Umbilical cord (tissue), 2 donors: ENCODE measurements around the gene L1CAM. TPM values are rescaled to one million over a fixed set of nuclear protein-coding genes. Genes with fewer than 3 reads are reported as not detected.

Source experiments
- DNase-seq: peaks from one replicate; pipeline ENCODE4 v3.0.0-alpha.2; 2015; ENCODE audit warnings: low spot score
- total RNA-seq: library from RNA; depleted of rRNA; stranded (reverse); fragments of >200 nt; gene quantifications from one replicate; pipeline ENCODE4 v1.2.3, GENCODE V29; 2014; ENCODE audit warnings: low replicate concordance; ENCODE audit not compliant: insufficient read depth

Gene L1CAM
- total RNA-seq, 1 donor from 2014 or later = 18.8 TPM

- no peak for DNase-seq
Observed at GRCh38 chrX:153925387-153925738, 39.4 kb upstream of the L1CAM start.

DNA sequence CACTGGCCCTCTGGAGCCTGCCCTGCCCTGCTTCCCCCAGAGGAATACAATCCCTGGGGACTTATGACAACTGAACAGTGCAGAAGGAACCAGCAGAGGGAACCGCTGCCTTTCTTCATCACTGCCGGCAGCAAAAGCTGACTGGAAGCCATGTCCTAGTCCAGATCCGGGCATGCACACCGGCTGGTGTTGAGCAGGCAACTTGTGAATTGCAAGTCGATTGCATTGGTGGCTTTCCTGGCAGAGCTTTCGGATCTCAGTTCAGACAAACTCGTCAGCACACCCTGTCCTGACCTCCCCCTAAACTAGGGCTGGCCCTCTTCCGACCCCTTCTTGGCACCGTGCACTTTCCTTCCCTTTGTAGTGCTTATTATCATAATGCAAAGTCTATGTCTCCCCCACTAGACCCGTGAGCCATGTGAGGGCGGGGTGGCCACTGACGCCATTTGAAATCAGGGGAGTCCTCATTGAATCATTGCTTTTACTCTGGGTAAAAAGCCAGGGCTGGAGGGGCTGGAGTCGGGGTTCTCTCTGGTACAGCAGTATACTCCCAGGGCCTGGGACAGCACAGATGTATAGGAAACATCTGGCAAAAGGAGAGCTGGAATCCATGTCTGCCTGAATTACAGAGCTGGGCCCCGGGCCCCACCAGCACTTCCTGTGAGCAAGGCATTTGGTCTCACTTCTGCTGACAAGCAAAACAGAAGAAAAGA, 38.3 kb upstream of the L1CAM start:
- DNase-seq = peak; percentile 42

DNA sequence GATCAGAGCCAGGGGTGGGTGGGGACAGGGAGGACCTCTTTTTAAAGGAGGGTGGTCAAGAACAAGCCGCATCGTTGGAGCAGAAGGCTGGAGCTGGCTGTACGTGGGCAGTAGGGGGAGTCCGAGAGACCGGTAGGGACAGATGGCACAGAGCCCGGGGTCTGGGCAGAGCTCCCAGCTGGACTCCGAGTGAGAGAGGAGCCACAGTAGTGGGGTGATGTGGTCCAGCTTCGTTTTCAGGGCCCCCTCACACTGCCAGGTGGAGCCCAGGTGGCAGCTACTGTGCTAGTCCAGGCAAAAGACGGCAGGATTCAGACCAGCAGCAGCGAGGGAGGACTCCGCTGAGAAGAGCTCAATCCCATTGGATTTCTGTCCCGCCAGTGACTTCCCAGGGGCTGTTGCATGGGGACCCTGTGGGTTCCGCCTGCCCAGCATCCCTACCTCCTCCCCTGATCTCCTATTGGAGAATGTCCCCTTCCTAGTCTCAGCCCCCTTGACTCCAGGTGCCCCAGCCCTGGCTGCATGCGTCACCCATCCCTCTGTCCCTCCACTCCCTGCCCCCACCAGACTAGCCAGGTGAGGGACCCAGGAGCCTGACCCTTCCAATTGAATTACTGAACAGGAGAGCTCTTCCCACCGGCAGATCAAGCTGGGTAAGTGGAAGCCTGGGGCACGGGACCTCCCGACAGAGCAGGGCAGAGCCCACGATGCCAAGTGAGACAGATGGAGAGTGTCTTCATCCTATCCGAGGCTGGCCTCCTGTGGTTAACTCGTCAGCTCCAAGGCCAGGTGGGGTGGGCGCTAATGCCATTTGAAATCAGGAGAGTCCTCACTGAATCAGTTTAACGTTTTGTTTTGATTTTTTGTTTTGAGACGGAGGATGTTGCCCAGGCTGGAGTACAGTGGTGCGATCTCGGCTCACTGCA, 37.2 kb upstream of the L1CAM start:
- DNase-seq = no peak

DNA sequence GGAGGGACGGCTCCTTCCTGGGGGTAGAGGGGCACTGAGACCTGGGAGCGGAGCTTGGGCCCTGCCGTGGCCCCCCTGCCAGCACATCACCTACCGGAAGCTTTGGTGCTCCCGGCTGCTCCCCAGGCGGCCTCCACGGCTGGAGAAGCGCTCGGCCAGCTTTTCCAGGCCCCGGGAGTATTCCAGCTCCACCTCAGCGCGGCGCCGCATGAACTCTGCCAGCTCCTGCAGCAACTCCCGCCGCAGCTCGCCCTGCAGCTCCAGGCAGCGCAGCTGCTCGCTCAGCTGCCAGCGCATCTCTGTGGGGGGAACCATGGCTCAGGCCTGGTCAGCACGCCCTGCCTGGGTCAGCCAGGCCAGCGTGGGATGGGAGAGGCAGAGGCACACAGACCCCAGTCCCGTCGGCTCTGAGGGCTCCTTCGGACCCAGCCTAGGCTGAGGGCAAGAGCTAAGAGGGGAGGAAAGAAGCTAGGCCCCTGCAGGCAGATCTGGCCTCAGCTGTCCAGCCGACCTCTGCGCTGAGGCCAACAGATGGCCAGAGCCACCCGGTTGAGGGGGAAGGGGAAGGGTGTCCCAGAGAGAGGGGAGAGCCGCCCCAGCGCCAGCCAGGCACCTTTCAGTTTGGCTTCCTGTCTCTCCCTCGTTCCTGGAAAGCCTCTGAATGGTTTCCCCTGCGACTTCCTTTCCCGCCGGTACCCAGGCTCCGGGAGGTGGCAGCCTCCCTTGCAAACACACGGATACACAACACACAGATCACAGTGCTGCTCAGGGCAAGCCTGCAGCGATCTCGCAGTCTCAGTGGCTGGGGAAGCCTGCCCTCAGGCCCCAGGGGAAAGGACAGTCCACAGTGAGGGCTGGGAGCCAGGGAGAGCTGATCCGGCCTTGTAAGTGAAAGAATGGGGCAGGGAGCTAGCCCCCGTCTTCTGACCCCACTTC, 35.8 kb upstream of the L1CAM start:
- DNase-seq = no peak

DNA sequence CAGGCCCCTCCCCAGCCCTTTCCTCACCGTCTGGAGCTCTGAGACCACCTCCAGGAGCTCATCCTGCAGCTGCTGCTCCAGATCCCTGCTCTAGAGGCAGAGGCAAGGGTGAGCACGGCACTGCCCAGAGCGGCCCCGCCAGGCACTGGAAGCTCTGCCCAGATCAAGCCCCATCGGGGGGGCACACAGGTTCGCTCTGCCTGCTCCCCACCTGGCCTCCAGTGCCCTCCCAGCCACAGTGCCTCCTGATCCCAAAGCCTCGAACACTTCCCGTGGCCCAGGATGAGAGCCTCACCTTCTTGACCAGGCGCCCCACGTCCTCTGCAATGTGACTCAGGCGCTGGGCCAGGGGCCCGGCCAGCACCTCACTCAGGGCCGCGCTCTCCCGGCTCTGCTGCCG, 35.1 kb upstream of the L1CAM start:
- no peak for DNase-seq

- no peak for DNase-seq
Observed at GRCh38 chrX:153920546-153920945, 34.6 kb upstream of the L1CAM start.

- no peak for DNase-seq
Observed at GRCh38 chrX:153919281-153919680, 33.3 kb upstream of the L1CAM start.

DNA sequence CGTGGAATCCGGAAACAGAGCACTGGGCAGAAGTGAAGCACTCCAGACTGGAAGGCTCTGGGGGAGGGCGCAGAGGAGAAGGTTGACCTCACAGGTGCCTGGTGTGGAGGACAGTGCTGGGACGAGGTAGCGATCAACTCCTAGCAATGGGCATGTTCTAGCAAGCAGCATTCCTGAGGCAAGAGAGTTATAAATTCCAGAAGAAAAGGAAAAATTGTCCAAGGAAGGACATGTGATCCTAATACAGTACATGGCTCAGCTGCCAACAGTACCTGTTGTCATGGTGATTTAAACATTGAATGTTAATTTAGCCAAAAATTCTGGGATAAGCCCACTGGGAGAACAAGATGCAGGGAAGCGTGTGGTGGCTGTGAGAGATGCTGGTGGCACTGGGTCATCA, 31.9 kb upstream of the L1CAM start:
- DNase-seq = no peak

GRCh38 chrX:153913701-153914100, 27.7 kb upstream of the L1CAM start:
- no peak for DNase-seq

DNA sequence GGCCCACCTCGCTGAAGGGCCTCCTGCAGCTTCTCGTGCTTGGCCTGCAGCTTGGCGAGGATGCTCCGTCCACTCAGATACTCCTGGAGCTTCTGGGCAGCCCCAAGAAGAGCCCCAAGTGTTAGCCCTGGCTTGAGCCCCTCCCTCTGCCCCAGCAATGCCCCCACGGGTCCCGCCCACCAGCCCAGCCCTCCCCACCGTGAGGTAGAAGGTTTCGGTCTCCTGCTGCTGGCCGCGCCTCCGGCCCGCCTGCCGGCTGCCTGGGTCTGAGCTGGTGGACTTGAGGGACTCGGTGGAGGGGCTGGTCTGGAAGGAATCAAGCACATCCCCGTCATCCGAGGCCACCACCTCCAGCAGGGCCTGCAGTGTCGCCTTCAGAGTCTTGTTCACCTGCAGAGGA, 27.2 kb upstream of the L1CAM start:
- DNase-seq = no peak

GRCh38 chrX:153911798-153912197, 25.8 kb upstream of the L1CAM start:
- no peak for DNase-seq

- DNase-seq = no peak
Observed at GRCh38 chrX:153910446-153910845, 24.5 kb upstream of the L1CAM start.

DNA sequence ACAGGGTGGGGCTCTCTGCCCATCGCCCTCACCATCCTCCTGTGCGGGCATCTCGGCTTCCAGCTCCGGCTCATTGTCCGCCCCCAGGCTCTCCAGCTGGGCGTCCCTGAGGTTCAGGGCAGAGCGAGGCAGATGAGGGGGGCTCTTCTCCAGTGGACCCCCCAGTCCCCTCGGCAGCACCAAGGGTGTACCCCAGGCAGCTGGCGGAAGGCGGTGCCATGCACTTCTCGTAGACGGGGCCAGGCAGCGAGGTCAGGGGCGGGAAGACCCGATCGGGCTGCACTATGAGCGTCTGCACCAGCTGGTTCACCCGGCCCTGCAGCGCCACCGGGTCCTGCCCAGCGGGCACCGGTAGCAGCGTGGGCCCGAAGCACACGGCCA, 24.0 kb upstream of the L1CAM start:
- no peak for DNase-seq

DNA sequence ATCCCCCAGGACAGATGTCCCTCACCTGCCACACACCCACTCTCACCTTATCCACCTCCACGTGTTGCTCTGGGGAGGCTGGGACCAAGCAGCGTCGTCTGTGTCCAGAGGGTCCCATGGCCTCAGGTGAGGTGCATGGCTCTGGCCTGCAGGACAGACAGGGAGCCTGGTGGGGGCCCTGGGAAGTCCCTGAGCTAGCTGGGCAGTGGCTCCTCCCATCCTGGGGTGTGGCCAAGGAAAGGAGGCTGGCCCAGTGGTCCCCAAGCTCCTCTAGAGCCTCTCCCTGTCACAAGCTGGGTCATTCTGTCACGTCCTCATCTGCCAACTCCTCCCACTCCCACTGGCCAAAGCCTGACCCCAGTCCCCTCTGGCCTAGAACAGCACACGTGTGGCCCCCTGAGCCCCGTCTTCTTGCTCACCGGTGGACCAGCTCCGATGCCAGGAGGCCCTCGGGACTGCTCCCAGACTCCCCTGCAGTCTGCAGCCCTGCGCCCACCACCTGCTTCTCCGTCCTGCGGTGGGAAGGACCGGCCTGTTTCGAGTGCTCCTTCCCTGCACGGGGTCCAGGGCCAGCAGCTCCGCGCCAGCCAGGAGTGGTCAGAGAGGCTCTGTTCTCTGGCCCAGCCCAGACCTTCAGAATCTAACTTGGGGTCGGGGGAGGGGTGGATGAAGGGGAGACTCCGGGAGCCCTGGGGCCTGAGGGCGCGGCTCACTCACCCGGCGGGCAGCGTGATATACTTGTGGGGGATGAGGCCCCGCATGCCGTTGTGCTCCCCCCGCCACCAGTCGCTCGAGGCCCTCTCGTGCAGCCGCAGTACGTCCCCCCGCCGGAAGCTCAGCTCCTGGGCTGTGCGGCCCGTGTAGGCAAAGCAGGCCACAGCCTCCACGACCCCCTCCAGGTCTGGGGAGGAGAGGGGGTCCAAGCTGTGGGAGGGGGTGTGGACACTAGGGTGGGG, 23.3 kb upstream of the L1CAM start:
- DNase-seq = no peak

DNA sequence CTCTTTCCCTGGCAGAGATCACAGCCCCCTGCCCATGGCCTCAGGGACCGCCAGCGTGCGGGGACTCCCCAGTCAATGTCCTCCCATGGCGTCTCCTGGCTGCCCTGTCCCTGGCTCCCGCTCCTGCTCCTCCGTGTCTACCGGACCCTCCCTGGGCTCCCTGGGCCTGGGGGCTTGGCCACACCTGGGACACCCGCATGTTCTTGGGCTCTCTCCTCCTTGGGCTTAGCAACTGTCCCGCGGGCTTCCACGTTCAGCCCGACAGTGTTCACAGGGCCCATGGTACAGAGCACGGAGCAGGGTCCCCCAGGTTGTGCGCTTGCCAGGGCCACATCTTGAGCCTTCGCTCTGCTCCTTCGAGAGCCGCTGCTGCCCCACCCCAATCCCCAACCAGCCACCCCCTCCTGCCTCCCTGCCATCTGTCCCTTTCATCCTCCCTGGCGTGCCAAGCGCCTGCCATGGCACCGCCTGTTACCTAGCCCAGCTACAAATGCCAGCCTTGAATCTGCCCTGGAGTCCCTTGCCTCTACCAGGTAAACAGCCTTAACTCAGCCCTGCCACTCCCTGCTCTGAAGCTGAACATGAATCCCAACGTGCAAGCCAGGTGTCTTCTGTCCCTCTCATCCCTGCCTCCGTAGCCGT, 22.4 kb upstream of the L1CAM start:
- no peak for DNase-seq

GRCh38 chrX:153907456-153907855, 21.5 kb upstream of the L1CAM start:
- no peak for DNase-seq

DNA sequence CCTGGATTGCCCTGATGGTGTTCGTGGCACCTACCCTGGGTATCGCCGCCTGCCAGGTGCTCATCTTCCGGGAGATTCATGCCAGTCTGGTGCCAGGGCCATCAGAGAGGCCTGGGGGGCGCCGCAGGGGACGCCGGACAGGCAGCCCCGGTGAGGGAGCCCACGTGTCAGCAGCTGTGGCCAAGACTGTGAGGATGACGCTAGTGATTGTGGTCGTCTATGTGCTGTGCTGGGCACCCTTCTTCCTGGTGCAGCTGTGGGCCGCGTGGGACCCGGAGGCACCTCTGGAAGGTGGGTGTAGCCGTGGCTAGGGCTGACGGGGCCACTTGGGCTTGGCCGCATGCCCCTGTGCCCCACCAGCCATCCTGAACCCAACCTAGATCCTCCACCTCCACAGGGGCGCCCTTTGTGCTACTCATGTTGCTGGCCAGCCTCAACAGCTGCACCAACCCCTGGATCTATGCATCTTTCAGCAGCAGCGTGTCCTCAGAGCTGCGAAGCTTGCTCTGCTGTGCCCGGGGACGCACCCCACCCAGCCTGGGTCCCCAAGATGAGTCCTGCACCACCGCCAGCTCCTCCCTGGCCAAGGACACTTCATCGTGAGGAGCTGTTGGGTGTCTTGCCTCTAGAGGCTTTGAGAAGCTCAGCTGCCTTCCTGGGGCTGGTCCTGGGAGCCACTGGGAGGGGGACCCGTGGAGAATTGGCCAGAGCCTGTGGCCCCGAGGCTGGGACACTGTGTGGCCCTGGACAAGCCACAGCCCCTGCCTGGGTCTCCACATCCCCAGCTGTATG, 20.3 kb upstream of the L1CAM start:
- no peak for DNase-seq

DNA sequence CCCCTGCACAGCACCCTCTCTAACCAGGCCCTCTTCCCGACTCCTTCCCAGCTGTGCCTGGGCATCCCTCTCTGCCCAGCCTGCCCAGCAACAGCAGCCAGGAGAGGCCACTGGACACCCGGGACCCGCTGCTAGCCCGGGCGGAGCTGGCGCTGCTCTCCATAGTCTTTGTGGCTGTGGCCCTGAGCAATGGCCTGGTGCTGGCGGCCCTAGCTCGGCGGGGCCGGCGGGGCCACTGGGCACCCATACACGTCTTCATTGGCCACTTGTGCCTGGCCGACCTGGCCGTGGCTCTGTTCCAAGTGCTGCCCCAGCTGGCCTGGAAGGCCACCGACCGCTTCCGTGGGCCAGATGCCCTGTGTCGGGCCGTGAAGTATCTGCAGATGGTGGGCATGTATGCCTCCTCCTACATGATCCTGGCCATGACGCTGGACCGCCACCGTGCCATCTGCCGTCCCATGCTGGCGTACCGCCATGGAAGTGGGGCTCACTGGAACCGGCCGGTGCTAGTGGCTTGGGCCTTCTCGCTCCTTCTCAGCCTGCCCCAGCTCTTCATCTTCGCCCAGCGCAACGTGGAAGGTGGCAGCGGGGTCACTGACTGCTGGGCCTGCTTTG, 19.6 kb upstream of the L1CAM start:
- DNase-seq = no peak
